Tibial nerve (tissue), 4 donors: Measurements from ENCODE around the gene AMER2.

ENCODE experiments used
- CTCF ChIP-seq, 5 experiments: fragments of 200-600 bp in 3 of 5; fragments of 450-650 bp in 2 of 5; sonication (generic) in 3 of 5; IDR thresholded peaks; one replicate each; pipeline ENCODE4 v1.5.1; 2016 to 2019; ENCODE audit warnings: antibody characterized with exemption in 5 of 5, mild to moderate bottlenecking in 3 of 5, moderate library complexity in 2 of 5
- EP300 ChIP-seq, 2 donors: sonication (generic); formaldehyde crosslinking; IDR thresholded peaks; one replicate each; pipeline ENCODE4 v1.6.1; 2017; ENCODE audit warnings: antibody characterized with exemption in 2 of 2, mild to moderate bottlenecking in 1 of 2
- POLR2A ChIP-seq, 2 donors: fragments of 450-650 bp; IDR thresholded peaks; one replicate each; pipeline ENCODE4 v1.6.1; 2017; ENCODE audit warnings: antibody characterized with exemption in 2 of 2, mild to moderate bottlenecking in 2 of 2, moderate library complexity in 2 of 2

- TF ChIP-seq EP300 (IDR thresholded peaks at IDR 0.05) (no peak), CTCF (IDR thresholded peaks at IDR 0.05) (no peak), POLR2A (IDR thresholded peaks at IDR 0.05) (no peak)
These were observed 8.9 kb upstream of the AMER2 start for GRCh38 chr13:25180775-25181537.
